Activated CD4-positive, CD25-positive, alpha-beta regulatory T cell (primary cell): ENCODE data around the gene OPRM1.
"Not testable (repeated sequence)": the region's sequence is repeated elsewhere in the genome, so short reads cannot be mapped to it uniquely, and the experiment has no call there.

Experiments used
- DNase-seq, 4 experiments: peaks; one replicate each; lab custom pipeline; 2025; lab: John Stamatoyannopoulos, UW

The OPRM1 gene

GRCh38 chr6:154206996-154207395 lies 168.0 kb downstream of the OPRM1 start:
- DNase-seq: no peak

- no peak for DNase-seq
Observed at GRCh38 chr6:154209555-154209954, 170.5 kb downstream of the OPRM1 start.

DNA sequence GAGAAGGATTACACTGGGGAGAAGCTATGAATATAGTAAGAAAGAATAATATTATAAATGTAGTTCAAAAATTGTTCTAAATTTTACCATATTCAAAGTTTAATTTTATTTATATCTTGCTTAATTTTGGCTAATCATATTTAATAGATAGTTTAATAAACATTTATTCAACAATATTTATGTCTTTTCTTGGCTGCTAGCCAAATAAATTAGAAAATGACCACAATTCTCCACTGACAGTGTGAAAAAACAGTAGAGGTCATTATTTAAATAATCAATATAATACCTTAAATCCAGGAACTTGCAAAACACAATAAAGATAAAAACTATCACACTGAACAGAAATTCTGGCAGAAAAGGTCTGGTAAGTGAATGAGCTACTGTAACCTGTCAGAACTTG lies 171.6 kb downstream of the OPRM1 start:
- DNase-seq: no peak

- DNase-seq: no peak
Observed at GRCh38 chr6:154213782-154214181, 174.7 kb downstream of the OPRM1 start.

- DNase-seq: no peak
Observed at GRCh38 chr6:154218301-154218700, 179.3 kb downstream of the OPRM1 start.

- no peak for DNase-seq
Observed at GRCh38 chr6:154218787-154219186, 179.7 kb downstream of the OPRM1 start.

- DNase-seq: no peak
Observed at GRCh38 chr6:154219250-154219649, 180.2 kb downstream of the OPRM1 start.

DNA sequence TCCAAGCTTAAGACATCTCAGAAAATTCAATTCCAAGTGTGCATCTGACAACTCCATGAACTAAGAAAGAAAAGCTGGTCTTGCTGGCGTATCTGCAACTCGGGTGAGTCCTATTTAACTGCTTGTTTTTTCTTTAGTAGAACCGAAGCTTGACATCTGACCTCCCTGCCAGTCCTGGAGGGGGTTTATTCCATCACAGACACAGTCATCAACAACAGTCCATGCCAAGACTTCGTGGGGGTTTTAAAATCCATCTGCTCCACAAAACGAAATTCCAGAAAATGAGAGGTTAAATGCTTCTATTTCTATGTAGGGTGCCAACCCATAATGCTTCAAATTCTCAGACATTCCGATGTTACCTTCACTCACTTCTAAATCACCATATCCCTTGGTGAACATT lies 183.7 kb downstream of the OPRM1 start:
- DNase-seq: no peak

DNA sequence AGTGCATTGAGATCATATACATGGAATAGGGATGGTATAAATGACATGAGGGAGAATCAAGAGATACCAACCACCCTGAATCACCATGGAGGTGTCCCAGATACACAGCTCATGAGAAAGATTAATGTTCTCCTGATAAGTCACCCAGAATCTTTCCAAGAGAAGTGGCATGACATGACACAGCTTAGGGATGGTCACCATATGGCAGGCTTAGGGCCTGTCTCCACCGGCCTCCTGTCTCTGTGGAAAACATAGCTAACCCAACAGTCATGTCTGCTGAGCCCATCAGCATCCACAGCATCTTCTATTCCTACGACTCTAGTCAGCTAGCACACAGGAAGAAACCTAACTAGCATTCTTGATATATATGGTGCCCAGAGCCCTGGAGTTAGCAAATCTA lies 184.3 kb downstream of the OPRM1 start:
- DNase-seq: no peak

- DNase-seq: no peak
Observed at GRCh38 chr6:154226461-154226860, 187.4 kb downstream of the OPRM1 start.

- DNase-seq: no peak
Observed at GRCh38 chr6:154227862-154228520, 189.0 kb downstream of the OPRM1 start.

GRCh38 chr6:154228521-154228905 lies 189.5 kb downstream of the OPRM1 start:
- no peak for DNase-seq

DNA sequence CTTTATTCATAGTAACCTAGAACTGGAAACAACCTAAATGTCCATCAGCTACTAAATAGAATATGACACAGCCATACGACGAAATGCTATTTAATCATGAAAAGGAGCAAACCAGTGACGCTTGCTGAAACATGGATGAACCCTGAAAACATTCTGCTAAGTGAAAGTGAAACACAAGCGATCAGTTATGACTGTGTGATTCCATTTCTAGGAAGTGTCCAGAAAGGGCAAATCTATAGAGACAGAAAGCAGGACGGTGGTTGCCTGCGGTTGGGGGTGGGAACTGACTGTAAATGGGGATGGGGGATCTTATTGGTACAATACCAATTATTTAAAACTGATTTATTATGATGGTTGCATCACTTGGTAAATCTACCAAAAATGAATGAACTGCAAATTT lies 190.7 kb downstream of the OPRM1 start:
- peak in 2 of 4 experiments; percentile 25 to 40 for DNase-seq

DNA sequence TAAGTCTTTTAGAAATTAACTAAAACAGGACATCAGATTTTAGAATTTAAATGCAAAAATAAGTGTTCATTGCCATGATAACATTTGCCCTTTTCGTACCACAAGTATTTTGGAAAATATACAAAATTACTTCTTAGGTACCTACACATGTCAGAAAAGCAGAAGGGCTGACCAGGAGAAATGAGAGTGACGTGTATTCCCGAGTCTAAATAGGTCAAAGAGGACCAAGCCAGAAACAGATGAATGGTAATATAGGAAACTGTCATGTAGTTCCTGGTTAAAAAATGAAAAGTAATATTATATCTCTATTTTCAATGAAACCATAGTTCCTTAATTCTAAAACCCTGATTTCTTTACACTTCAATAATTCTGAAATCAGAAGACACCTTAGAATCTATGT lies 191.4 kb downstream of the OPRM1 start:
- no peak for DNase-seq

GRCh38 chr6:154230910-154231595 lies 192.0 kb downstream of the OPRM1 start:
- no peak for DNase-seq

DNA sequence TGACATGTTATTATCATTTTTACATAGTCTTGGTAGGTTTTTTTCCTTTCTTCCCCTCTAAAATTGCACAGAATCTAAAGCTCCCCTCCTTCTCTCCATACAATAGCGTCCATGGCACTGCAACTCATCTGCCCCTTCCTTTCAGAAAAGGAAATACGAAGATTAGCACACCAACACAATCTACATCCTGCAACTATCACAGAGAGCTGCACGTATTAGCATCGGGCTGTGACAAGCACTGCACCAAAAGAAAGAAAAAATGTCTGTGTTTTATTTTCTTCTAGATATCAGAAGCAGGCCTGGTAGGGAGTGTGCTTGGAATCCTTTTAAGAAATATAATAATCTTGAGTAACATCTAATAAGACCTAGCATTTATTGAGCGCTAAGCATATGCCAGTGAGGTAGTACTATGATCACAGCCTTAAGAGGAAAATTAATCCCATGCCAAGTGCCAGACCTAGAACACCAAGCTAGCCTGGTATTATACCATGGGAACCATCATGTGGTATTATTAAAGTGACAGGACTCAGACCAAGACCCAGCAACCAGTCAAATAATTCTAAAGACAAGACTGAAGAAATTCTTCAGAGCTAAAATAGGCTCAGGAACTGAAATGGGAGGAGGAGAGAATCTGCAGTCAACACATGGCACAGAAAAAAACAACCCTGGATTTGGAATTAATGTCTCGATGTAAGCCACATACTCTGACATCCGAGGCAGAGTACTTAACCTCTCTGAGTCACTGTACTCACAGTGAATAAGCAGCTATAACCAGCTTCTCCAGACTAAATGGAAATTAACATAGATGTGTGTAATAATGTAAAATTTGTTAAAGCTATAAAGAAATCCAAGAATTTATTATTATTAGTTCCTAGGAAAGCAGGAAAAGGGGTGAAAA lies 193.2 kb downstream of the OPRM1 start:
- DNase-seq: no peak

DNA sequence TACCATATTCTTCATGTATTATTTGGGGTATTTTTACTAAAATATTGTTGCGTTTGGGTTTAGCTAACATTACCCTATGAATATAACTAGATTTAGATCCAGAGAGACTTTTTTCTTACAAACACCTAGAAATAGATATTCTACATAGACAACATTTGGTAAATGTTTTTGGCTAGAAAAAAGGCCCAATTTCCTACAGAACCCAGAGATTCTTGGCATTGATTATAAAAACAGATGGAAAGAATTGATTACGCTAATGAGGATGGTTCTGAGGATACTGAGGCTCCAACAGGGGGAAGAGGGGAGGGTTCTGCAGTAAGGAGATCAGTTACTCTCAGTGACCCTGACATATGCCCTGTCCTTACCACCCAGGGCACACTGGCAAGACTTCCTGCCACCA lies 194.3 kb downstream of the OPRM1 start:
- DNase-seq: no peak

DNA sequence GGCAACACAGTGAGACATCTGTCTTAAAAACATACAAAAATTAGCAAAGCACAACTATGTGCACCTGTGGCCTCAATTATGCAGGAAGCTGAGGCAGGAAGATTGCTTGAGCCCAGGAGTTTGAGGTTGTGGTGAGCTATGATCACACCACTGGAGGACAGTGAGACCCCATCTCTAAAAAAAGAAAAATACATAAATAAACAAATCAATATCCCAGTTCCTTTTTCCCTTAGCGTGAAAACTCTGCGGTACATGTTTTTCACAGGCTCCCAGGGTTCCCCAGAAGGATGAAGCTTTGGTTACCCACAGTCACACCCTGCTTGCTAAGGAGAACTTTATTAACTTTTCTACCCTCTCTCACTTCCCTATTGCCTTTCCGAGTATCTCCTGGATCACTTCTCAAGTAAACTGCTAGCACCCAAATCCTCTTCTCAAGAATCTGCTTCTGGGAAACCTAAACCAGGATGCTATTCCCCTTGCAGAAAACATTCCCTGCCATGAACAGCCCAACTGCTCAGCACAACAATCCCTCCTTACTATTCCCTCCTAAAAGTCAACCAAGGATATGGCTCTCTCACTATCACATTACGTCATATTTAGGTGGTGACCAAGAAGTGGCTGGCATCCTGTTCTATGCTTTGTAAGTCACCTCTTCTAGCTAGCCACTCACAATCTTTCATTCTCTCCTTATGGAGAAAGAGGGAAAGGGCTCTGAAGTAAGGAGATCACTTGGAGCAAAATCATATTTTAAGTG lies 195.2 kb downstream of the OPRM1 start:
- DNase-seq: no peak

- DNase-seq: no peak
Observed at GRCh38 chr6:154236646-154237301, 197.7 kb downstream of the OPRM1 start.

DNA sequence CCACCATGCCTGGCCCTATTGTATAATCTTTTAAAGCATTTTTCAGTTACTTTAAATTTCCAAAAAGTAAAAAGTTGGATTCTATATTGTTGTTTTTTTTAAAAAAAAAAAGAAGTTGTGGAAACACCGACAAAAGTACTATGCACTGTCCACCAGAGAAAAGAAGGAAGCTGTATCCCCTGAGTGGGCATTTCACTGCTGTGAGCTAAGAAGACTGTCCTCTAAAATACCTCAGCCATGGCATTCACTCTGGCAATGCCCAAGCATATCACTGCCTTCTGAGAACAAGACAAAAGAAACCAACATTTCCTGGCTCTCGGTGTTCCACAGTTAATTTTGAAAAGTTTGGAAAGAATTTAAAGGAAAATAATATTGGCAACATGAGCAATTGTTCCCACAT lies 199.8 kb downstream of the OPRM1 start:
- DNase-seq: no peak

DNA sequence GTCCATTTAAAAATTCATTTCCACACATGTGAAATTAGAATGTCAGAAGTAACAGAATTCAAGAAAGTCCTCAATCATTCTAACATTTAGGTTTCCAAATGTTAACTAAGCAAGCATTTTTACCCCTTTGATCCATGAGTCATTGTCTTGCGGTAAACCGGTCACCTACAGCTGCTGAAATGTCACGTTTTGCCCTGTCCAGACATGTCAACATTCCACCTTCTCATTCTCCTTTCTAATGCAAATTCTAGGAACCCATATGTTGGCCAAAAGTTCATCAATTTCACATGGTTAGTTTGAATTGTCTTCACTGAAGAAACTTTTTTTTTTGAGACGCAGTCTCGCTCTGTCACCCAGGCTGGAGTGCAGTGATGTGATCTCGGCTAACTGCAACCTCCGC lies 200.4 kb downstream of the OPRM1 start:
- no peak for DNase-seq

- DNase-seq: not testable (repeated sequence)
Observed at GRCh38 chr6:154241061-154241460, 202.0 kb downstream of the OPRM1 start.
